ENCODE measurements around the gene GPI.

- TF ChIP-seq ATF2 (IDR thresholded peaks at IDR 0.05; ENCODE audit: low read length) (no peak), CTCF (IDR thresholded peaks at IDR 0.05; ENCODE audit: control extremely low read depth in 1 of 3, insufficient read depth in 1 of 3, low read depth in 1 of 3, low read length in 3 of 3) (no peak)
Measured at GRCh38 chr19:34370117-34370516, 5.1 kb downstream of the GPI start.
